ENCODE measurements around the gene SH3BGRL3. TPM values are rescaled to one million over a fixed set of nuclear protein-coding genes. Genes with fewer than 3 reads are reported as not detected.
A peak's percentile ranks its signal among the peaks of the same experiment; 100 is the strongest.
"Not testable (repeated sequence)": the region's sequence is repeated elsewhere in the genome, so short reads cannot be mapped to it uniquely, and the experiment has no call there.

The SH3BGRL3 gene
- total RNA-seq, 1 donor, result 59.2 TPM

DNA sequence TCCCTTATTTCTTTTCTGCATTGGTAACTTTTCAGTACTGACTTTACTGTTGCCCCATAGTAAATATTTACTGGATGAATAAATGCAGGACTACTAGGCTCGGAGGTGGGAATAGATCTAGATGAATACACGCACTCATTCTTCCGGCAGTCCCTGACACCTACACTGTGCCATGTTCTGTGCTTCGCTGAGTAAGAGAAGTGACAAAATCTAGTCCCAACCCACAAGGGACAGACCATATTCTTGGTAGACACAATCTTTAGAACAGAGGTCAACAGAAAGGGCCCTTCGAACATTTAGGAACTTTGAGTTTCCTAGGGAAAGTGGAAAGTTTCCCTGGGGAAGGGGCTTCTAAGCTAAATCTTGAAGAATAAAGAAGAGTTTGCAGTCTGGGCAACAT is 34.6 kb downstream of the SH3BGRL3 start:
- H3K4me3 ChIP-seq (ENCODE audit: low read length), result no peak overlapping the region

DNA sequence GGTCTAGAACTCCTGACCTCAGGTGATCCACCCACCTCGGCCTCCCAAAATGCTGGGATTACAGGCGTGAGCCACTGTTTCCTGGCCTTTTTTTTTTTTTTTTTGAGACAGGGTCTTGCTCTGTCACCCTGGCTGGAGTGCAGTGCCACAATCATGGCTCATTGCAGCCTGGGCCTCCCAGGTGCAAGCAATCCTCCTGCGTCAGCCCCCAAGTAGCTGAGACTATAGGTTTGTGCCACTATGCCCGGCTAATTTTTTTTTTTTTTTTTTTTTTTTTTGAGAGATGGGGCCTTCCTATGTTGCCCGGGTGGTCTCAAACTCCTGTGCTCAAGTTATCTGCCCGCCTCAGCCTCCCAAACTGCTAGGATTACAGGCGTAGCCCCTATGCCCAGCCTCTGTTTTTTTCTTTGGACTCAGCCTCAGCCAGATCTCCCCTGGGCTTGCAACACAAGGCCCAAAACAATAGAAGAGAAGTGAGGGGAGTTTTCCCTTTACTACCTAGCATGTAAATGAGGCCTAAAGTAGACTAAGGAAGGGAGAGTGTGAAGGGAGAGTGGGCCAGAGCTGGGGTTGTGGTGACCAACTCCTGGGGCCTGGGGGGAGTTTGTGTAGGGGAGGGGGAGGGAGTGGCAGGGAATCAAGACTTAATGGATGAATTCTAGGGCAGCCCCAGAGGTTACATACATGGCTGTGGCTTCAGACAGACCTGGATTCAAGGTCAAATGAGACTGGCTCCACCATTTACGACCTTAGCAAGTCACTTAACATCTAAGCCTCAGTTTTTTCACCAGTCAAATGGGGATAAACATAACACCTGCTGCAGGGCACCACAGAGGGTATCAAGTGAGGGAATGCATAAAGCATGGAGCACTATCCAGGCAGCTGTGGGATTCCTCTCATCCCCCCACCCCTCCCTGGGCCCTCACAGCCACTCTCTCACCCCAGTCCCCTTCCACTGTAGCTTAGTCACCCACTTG is 36.3 kb downstream of the SH3BGRL3 start:
- H3K4me3 ChIP-seq (ENCODE audit: low read length), result no peak overlapping the region
- no peaks in the 10 kb centered on the region for H3K27me3 ChIP-seq (ENCODE audit: insufficient read depth, low read length)
- H3K4me1 ChIP-seq (ENCODE audit: insufficient read depth, low read length), result peaks cover 84% of the 10 kb centered on the region
- H3K9me3 ChIP-seq (ENCODE audit: low read depth, low read length), result no peaks in the 10 kb centered on the region

More for the DNA sequence above, 34.6 kb downstream of the SH3BGRL3 start:
- Histone ChIP-seq H3K4me1 (ENCODE audit: insufficient read depth, low read length) (peaks cover 80% of the 10 kb centered on the region), H3K27me3 (ENCODE audit: insufficient read depth, low read length) (no peaks in the 10 kb centered on the region), H3K9me3 (ENCODE audit: low read depth, low read length) (no peaks in the 10 kb centered on the region)

DNA sequence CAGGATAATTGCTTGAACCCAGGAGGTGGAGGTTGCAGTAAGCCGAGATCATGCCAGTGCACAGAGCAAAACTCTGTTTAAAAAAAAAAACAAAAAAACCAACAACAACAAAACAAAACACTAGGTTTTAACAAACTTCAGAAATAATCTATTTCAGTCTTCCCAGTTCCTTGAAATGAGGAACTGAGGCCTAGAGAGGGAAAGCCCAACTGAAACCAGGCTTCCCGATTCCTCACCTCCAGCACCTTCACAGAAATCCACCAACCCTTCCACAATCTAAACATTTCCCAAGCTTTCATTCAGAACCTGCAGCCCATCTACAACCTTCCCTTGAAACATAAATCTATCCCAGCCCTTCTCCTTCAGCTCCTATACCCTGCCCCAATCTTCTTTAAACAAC is 37.3 kb downstream of the SH3BGRL3 start:
- H3K9me3 ChIP-seq (ENCODE audit: low read depth, low read length), result no peaks in the 10 kb centered on the region
- H3K4me3 ChIP-seq (ENCODE audit: low read length), result peak overlapping the region; percentile 67
- no peaks in the 10 kb centered on the region for H3K27me3 ChIP-seq (ENCODE audit: insufficient read depth, low read length)
- peaks cover 94% of the 10 kb centered on the region for H3K4me1 ChIP-seq (ENCODE audit: insufficient read depth, low read length)

DNA sequence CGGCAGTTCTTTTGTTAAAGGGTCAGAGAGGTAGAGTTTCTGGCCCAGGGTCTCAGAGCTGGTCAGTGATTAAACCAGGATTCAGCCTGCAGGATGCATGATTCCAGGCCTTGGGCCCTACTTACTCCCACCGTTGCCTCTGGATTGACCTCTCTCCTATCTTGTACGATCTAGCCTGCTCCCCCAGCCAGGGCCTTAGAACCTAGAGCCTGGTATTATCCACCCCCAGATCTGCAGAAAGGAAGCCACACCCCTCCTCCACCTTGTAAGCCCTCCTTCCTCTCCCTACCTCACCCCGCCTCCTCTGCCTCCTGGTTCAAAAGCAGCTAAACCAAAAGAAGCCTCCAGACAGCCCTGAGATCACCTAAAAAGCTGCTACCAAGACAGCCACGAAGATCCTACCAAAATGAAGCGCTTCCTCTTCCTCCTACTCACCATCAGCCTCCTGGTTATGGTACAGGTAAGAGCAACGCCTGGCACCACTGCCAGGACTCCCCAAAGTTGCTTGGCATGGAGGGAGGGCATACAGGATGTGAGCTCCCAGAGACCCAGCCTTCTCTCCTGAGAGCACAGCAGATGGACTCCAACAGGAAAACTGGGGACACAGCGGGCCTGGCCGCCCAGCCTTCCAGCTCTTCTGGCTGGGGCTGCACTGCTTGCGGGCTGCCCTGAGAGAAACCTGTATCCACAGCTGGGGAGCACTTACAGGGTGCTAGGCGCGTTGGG is 37.9 kb downstream of the SH3BGRL3 start, which contains the start of gene CD52:
CD52 (plus strand) TSS at position 347 of the 726 bp plus-strand sequence; CDS start at position 407, 60 bp downstream.
- no peaks in the 10 kb centered on the region for H3K27me3 ChIP-seq (ENCODE audit: insufficient read depth, low read length)
- H3K9me3 ChIP-seq (ENCODE audit: low read depth, low read length), result no peaks in the 10 kb centered on the region
- peaks cover 97% of the 10 kb centered on the region for H3K4me1 ChIP-seq (ENCODE audit: insufficient read depth, low read length)
- H3K4me3 ChIP-seq (ENCODE audit: low read length), result peak within 1 kb of the TSS; percentile 67

DNA sequence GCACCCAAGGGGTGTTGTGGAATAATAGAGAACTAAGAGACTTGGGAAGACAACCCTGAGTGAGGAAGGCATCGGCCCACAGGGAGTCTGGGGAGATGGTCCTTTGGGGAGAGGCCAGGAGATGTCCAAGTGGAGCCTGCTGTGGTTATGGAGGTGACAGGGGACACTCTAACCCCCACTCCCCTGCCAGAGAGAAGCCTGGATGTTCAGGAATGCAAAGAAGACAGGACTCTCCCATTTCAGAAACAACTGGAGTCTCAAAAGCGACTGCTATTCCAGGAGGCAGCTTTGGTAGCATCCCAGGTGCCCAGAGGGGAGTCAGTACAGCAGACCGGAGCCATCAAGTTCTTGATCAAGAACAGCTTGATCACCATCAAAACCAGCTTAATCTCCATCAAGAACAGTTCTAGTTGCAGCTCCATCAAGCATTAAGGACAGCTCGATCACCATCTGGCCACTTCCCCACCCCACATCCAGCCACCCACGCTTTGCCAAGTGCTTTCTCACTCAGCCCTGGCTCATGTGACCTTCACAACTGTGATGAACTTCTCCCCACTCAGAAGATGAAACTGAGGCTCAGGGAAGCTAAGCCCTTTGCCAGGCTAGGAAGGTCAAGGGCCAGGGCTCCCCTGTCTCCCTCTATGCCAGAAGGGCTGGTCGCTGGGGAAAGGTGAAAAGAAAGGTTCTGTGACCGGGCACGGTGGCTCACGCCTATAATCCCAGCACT is 38.6 kb downstream of the SH3BGRL3 start:
- Histone ChIP-seq H3K4me1 (ENCODE audit: insufficient read depth, low read length) (peaks cover 90% of the 10 kb centered on the region), H3K4me3 (ENCODE audit: low read length) (peak overlapping the region; percentile 67), H3K9me3 (ENCODE audit: low read depth, low read length) (no peaks in the 10 kb centered on the region), H3K27me3 (ENCODE audit: insufficient read depth, low read length) (no peaks in the 10 kb centered on the region)

DNA sequence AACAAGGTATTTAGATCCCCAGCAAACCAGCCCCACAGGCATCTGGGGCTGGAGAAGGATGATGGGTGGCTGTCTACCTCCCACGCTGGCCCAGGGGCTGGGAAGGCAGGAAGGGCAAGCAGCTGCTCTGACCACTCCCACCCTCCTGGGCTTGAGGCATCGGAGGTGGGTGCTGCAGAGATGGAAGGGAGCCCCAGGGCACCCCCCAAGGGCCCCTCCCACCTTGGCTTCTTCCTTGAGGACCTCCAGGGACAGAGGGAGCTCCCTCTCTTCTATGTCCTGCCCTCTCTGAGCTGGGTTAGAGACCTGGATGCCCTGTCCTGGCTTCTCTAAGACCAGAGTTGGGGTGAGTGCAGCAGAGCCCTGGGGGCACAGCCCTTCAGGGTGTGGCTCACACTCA is 41.0 kb downstream of the SH3BGRL3 start:
- Histone ChIP-seq H3K4me1 (ENCODE audit: insufficient read depth, low read length) (peaks cover 66% of the 10 kb centered on the region), H3K9me3 (ENCODE audit: low read depth, low read length) (no peaks in the 10 kb centered on the region), H3K27me3 (ENCODE audit: insufficient read depth, low read length) (no peaks in the 10 kb centered on the region), H3K4me3 (ENCODE audit: low read length) (no peak overlapping the region)

DNA sequence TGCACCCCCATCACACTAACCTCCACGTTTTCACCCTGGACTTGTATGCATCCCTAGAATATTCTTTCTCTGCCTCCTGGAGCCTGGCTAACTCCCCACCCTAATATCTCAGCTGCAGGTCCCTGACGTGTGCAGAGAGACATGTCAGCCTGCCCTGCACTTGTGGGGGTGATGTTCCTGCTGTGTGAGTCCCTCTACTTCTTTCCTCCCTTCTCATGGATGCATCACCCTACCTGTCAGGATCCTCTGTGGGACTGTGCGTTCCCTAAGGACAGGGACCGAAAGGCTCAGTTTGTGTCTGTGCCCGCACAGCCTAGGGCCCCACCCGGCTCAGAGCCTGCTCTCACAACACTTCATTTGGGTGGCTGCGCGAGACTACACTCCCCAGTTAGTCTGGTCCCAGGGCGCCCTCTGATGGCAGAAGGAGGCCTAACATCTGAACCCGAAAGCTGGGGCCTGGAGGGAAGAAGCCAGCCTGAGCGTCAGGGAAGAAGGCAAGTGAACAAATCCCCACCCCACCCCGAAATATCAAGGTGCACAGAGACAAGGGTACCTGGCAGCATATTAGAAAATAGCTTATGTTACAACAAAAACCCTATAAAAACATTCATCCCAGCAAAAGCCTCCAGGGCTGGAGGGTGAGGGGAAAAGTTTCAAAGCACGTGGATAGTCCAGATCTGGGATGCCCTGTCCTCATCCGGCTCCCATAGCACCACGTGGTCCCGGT is 41.6 kb downstream of the SH3BGRL3 start:
- peaks cover 60% of the 10 kb centered on the region for H3K4me1 ChIP-seq (ENCODE audit: insufficient read depth, low read length)
- H3K4me3 ChIP-seq (ENCODE audit: low read length), result no peak overlapping the region
- H3K9me3 ChIP-seq (ENCODE audit: low read depth, low read length), result no peaks in the 10 kb centered on the region
- H3K27me3 ChIP-seq (ENCODE audit: insufficient read depth, low read length), result no peaks in the 10 kb centered on the region

DNA sequence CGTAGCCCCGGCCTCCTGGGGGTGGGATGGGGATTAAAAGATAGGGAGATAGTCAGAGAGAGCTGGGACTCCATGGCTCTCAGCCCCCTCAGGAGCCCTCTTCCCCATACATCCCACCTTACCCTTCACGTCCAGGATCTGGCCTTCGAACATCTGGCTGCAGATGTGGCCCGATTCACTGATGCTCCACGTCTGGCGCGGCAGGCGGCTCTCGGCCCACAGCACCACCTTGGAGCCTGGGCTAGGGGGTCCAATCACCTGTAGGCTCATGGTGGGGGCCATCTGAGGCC is 42.1 kb downstream of the SH3BGRL3 start:
- H3K4me1 ChIP-seq (ENCODE audit: insufficient read depth, low read length), result peaks cover 55% of the 10 kb centered on the region
- no peak overlapping the region for H3K4me3 ChIP-seq (ENCODE audit: low read length)
- no peaks in the 10 kb centered on the region for H3K9me3 ChIP-seq (ENCODE audit: low read depth, low read length)
- H3K27me3 ChIP-seq (ENCODE audit: insufficient read depth, low read length), result no peaks in the 10 kb centered on the region

DNA sequence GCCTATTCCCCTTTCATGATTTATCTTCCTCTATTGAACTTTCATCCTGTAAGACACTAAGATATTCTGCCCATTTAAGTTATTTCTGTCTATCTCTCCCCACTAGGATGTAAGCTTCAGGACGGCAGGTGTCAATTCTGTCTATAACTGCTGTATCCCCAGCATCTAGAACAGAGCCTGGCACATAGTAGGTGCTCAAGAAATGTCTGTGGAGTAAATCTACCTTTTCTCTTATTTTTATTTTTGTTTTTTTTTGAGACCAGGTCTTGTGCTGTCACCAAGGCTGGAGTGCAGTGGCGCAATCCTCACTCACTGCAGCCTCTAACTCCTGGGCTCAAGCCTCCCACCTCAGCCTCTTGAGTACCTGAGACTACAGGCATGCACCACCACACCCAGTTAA is 43.5 kb downstream of the SH3BGRL3 start:
- Histone ChIP-seq H3K4me1 (ENCODE audit: insufficient read depth, low read length) (peaks cover 41% of the 10 kb centered on the region), H3K27me3 (ENCODE audit: insufficient read depth, low read length) (no peaks in the 10 kb centered on the region), H3K4me3 (ENCODE audit: low read length) (no peak overlapping the region), H3K9me3 (ENCODE audit: low read depth, low read length) (no peaks in the 10 kb centered on the region)

DNA sequence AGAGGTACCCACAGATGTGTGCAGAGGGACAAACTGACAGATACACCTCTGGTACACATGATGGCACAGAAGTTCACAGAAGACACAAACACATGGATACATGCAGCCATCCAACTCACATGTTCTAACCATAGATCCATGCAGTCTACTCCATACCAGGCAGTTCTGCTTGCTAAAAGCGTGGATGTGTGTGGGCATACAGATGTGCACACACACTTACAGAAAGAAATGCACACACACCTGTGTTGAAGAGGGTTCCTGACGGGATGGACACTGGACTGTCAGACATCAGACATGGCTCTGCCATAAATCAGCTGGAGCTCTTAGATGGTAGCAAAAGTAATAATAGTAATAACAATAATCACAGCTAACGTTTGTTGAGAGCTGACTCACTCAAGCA is 44.7 kb downstream of the SH3BGRL3 start:
- Histone ChIP-seq H3K4me3 (ENCODE audit: low read length) (no peak overlapping the region), H3K27me3 (ENCODE audit: insufficient read depth, low read length) (no peaks in the 10 kb centered on the region), H3K4me1 (ENCODE audit: insufficient read depth, low read length) (peaks cover 29% of the 10 kb centered on the region), H3K9me3 (ENCODE audit: low read depth, low read length) (no peaks in the 10 kb centered on the region)

DNA sequence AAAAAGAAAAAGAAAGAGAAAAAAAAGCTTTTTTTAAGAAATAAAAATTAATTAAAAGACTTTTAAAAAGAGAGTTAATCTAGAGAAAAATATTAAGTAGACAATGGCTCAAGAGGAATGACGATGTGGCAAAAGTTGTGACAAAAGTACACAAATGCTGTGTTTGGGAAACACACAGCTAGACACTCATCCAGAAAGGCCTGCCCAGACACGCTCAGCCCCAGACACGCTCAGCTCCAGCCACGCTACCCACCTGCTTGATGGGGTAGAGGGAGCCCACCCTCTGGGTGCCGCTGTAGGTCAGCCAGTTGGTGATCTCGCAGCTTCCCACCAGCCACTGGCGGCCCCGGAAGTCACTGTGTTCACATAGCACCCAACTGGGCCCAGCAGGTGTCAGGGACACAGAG is 48.1 kb downstream of the SH3BGRL3 start:
- H3K27me3 ChIP-seq (ENCODE audit: insufficient read depth, low read length), result no peaks in the 10 kb centered on the region
- H3K9me3 ChIP-seq (ENCODE audit: low read depth, low read length), result no peaks in the 10 kb centered on the region
- no peak overlapping the region for H3K4me3 ChIP-seq (ENCODE audit: low read length)
- H3K4me1 ChIP-seq (ENCODE audit: insufficient read depth, low read length), result no peaks in the 10 kb centered on the region

DNA sequence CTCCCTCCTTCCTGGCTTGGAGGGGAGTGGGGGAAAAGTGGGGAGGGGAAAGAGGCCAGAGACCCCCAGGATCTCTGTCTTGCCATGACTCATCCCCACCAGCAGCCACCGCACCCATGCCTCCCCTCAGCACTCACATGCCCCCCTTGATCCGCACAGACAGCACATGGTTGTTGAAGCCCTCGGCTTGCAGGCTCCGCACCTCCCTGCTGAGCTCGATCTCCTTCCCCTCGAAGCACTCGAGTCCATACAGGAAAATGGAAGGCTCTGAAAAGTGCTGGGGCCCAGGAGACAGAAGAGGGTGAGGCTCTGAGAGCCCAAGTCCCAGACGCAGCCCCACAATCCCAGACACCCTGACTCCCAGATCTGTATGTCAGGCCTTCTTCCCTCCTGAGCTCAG is 48.7 kb downstream of the SH3BGRL3 start:
- Histone ChIP-seq H3K4me3 (ENCODE audit: low read length) (no peak overlapping the region), H3K4me1 (ENCODE audit: insufficient read depth, low read length) (peaks cover 4% of the 10 kb centered on the region), H3K9me3 (ENCODE audit: low read depth, low read length) (no peaks in the 10 kb centered on the region), H3K27me3 (ENCODE audit: insufficient read depth, low read length) (no peaks in the 10 kb centered on the region)

DNA sequence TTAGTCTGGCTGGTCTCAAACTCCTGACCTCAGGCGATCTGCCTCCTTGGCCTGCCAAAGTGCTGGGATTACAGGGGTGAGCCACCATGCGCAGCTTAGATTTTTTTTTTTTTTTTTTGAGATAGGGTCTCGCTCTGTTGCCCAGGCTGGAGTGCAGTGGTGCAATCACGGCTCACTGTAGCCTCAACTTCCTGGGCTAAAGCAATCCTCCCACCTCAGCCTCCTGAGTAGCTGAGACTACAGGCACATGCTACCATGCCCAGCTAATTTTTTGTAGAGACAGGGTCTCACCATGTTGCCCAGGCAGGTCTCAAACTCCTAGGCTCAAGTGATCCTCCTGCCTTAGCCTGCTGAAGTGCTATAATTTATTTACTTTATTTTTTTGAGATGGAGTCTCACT is 49.5 kb downstream of the SH3BGRL3 start:
- not testable (repeated sequence) for H3K4me1 ChIP-seq (ENCODE audit: insufficient read depth, low read length); H3K27me3 ChIP-seq (ENCODE audit: insufficient read depth, low read length); H3K9me3 ChIP-seq (ENCODE audit: low read depth, low read length); H3K4me3 ChIP-seq (ENCODE audit: low read length)

DNA sequence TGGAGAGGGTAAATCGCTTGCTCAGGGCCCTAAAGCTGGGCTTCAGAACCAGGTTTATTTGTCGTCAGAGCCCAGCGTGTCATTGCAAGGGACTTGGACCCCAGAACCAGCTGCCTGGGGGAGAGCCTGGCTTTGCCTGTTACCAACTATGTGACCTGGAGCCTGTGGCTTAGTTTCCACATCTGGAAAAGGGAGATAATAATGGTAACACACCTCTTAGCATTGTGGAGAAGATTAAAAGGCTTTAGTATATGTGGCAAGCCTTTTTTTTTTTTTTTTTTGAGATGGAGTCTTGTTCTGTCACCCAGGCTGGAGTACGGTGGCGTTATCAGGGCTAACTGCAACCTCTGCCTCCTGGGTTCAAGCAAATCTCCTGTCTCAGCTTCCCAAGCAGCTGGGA is 50.4 kb downstream of the SH3BGRL3 start:
- Histone ChIP-seq H3K4me1 (ENCODE audit: insufficient read depth, low read length) (peaks cover 12% of the 10 kb centered on the region), H3K4me3 (ENCODE audit: low read length) (no peak overlapping the region), H3K27me3 (ENCODE audit: insufficient read depth, low read length) (no peaks in the 10 kb centered on the region), H3K9me3 (ENCODE audit: low read depth, low read length) (no peaks in the 10 kb centered on the region)
